Stimulated activated CD8-positive, alpha-beta memory T cell treated with anti-CD3 and anti-CD28 coated beads, Interleukin-7, amount 100 ng/mL, for 1 hour (primary cell): ENCODE data around the gene SLC49A3.
"Not testable (repeated sequence)": the region's sequence is repeated elsewhere in the genome, so short reads cannot be mapped to it uniquely, and the experiment has no call there.

Experiments
- DNase-seq, 2 donors: peaks; one replicate each; pipeline ENCODE4 v3.0.0-alpha.2; 2020; ENCODE audit warnings: low read depth in 2 of 2

Gene SLC49A3

GRCh38 chr4:688854-689681 is at the start of gene SLC49A3:
SLC49A3 (minus strand) TSS chr4:689151; CDS start chr4:689127, 24 bp downstream.
- no peak for DNase-seq

DNA sequence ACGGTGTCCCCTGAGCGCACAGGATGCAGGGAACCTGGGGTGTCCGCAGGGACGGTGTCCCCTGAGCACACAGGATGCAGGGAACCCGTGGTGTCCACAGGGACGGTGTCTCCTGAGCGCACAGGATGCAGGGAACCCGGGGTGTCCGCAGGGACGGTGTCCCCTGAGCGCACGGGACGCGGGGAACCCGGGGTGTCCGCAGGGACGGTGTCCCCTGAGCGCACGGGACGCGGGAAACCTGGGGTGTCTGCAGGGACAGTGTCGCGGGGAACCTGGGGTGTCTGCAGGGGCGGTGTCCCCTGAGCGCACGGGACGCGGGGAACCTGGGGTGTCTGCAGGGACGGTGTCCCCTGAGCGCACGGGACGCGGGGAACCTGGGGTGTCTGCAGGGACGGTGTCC is 47.6 kb upstream of the SLC49A3 start:
- DNase-seq: not testable (repeated sequence)

- DNase-seq: no peak
Observed at GRCh38 chr4:735583-735982, 46.6 kb upstream of the SLC49A3 start.

GRCh38 chr4:734951-735350 is 46.0 kb upstream of the SLC49A3 start:
- no peak for DNase-seq

GRCh38 chr4:734075-734474 is 45.1 kb upstream of the SLC49A3 start:
- no peak for DNase-seq

- no peak for DNase-seq
Observed at GRCh38 chr4:733631-733980, 44.7 kb upstream of the SLC49A3 start.

GRCh38 chr4:732911-733630 is 44.1 kb upstream of the SLC49A3 start:
- DNase-seq: no peak

DNA sequence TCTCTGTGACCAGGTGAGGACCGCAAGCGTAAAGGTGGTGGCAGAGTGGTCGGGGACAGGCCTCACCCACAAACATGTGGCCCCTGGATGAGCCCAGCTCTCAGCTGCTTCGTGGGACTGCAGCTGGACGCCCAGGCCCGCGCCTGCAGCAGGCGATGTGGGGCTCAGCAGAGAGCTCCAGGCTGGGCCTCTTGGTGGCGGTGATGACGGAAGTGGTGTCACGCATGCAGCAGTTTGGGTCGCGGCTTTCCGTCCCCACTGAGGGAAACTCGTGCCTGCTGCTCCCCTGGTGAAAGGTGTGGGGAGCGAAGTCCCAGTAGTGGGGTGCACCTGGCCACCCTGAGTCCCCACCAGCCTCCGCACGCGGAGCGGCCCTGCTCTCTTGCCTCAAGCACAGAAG is 43.5 kb upstream of the SLC49A3 start:
- DNase-seq: no peak

DNA sequence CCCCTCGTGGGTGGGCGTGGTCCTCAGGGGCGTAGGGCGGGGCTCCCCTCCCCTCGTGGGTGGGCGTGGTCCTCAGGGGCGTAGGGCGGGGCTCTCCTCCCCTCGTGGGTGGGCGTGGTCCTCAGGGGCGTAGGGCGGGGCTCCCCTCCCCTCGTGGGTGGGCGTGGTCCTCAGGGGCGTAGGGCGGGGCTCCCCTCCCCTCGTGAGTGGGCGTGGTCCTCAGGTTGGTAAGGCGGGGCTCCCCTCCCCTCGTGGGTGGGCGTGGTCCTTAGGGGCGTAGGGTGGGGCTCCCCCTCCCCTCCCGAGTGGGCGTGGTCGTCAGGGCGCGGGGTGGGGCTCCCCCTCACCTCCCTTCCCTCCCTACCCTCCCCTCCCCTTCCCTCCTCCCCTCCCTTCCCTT is 43.0 kb upstream of the SLC49A3 start:
- not testable (repeated sequence) for DNase-seq

GRCh38 chr4:730946-731904 is 42.3 kb upstream of the SLC49A3 start:
- not testable (repeated sequence) for DNase-seq

DNA sequence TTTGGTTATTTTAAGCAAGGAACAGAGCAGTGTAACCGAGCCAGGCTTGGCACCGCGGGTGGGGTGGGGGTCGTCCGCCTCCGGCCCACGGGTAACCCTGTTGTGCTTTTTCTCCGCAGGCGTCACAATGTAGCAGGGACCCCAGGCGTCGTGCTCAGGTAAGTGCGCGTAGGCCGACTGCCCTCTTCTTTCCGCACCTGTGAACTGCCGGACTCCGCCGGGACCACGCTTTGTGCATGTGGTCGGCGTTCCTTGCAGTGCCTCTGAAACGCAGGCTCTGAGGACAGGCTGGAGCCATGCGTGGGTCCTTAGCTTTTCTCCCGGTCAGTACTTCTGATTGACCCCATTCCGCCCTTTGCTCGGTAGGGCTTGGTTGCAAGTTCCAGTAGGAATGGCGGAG is 41.6 kb upstream of the SLC49A3 start:
- DNase-seq: no peak

DNA sequence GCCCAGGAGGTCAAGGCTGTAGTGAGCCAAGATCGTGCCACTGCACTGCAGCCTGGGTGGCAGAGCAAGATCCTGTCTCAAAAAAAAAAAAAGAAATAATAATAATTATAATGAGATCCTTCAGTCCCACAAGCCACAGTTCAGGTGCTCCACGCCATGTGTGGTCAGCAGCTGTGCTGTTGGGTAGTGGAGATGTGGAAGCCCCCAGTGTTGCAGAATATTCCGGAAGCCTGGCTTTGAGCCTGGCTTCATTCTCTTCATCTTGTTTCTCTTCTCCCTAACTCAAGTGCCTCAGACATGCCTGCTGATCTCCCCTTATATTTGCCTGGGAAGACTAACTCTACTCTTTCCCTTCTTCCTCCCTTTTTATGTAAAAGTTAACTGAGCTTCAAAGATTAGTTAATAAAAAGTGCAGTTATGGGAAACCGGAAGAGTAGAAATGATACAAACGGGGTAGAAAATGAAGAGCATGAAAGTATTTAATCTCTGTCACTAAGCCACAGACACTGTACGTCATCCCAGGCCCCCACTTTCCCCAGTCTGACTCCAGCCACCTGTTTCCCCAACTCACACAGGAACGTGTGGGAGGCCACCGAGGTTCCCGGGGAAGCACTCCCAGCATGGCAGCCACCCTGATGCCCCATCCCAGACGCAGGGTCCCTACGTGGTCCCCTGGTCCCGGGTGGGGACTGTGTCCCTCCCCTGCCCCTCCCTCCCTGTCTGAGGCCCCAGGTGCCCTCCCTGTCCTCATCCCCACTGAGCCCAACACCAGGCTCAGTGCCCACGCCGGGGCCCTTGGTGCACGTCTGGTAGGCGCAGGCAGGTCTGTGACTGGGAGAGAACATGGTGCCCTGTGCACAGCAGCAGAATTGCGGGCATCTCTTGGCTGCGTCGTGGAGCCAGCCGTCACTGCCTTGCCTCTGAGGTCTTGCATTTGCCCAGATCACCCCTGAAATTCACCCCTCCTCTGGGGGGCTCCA is 40.7 kb upstream of the SLC49A3 start:
- no peak for DNase-seq

GRCh38 chr4:727576-727975 is 38.6 kb upstream of the SLC49A3 start:
- no peak for DNase-seq

DNA sequence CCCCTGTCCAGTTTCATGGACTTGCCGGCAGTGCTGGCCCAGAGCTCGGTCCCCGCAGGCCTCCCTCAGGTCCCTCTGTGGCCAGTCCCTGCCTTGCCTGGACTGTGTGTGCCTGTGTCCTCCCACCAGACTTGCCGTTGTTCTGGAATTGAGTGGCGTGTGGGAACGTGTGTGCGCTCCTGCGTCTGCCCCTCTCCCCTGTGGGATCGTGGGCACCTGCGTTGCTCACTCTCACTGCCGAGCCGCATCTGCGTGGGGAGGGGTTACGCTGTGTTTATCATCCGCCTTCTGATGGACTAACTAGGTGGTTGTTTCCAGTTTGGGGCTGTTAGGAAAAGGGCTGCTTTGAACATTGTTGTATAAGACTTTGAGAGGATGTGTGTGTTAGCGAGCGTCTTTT is 37.9 kb upstream of the SLC49A3 start:
- DNase-seq: no peak

GRCh38 chr4:726235-726787 is 37.4 kb upstream of the SLC49A3 start:
- no peak for DNase-seq

DNA sequence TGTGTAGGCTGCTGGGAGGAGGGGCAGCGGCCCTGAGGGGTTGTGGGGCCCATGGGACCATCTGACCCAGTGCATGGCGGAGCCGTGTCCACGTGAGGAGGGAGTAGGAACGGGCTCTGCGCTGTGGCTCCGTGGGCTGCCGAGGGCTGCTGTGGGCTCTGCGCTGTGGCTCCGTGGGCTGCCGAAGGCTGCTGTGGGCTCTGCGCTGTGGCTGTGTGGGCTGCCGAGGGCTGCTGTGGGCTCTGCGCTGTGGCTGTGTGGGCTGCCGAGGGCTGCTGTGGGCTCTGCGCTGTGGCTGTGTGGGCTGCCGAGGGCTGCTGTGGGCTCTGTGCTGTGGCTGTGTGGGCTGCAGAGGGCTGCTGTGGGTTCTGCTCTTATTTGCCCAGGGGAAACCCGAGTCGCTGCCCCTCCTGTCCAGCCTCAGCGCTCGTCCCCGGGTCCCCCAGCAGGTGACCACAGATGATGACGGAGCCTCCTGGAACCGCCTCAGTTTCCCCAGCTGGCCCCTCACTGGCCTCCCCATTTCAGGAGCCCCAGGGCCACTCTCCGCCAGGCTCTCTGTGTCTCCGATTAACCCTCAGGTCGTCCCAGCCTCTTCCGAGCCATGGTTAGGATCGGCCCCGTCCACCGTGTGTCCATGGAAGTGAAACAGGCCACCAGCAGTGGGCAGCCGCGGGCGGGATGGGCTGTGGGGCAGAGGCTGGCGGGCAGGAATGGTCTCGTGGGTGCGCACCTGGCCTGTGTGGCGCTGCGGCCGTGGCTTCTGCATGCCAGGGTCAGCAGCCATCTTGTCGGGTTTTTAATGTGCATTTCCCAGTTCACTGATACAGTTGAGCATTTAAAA is 36.7 kb upstream of the SLC49A3 start:
- no peak for DNase-seq

DNA sequence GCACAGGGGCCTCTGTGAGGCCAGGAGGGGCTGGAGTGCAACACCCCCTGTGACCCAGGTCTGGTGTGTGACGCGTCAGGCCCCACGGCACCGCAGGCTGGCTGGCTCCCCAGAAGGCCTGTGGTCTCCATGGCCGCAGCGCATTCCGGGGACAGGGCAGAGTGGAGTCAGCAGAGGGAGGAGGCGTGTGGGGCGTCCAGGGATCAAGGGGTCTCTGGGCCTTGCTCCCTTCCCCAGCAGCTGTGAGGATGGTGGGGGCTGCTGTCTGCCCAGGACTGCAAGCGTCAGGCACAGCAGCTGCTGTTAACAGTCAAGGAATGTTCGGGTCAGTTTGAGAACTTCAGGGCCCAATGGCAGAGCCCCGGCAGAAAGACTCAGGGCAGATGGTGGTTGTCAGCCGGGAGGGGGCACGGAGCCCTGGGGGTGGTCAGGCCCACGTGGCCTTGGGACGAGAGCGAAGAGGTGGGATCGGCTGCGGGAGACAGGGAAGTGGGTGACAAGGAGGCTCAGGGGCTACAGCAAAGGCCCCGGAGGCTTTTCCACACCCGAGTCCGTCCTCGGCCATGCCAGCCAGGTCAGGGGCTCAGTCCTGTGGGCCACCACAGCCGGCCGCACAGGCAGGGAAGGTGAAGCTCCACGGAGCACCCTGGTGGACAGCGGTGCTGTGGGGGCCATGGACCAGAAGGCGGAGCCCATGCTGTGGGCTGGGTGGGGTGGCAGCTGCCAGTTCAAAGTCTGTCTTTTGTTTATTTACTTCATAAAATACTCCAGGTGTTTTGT is 35.0 kb upstream of the SLC49A3 start:
- DNase-seq: no peak

GRCh38 chr4:722851-723360 is 34.0 kb upstream of the SLC49A3 start:
- no peak for DNase-seq
